ENCODE measurements around the gene TGM1. TPM values are rescaled to one million over a fixed set of nuclear protein-coding genes. Genes with fewer than 3 reads are reported as not detected.

Gene TGM1
- total RNA-seq, 1 donor from 2014 or later, result 4.9 TPM

DNA sequence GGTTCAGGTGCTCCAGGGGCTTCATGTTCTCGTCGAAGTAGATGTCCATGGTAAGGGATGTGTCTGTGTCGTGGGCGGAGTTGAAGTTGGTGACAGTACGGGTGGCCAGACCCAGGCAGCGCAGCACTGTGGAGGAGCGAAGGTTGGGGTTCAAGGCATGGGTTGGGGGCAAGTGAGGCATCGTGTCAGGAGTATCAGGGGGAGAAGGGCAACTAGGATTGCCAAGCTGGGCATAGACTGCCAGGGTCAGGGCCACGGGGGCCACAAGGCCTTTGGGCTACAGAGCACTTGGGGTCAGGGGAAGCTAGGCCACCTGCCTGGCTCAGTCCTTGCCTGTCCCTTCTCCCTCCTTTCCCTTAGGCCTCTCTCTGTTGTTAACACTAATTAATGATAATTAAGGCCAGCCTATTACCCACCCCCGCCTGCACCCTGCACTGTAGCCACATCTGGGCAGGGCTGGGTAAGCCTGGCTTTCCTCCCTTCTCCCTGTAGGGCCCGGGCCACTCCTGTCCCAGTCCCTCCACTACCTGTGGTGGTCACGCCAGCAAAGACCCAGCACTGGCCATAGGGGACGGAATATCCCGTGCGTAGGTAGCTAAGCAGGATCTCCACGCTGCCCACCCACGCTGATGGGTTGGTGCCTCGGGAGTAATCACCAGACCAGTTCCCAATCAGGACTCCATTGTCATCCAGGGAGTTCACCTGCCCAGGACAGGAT lies 4.3 kb downstream of the TGM1 start:
- no peaks in the 10 kb centered on the region for H3K4me1 ChIP-seq
- Mint-ChIP-seq H3K9me3 (no peaks in the 10 kb centered on the region), H3K36me3 (no peaks in the 10 kb centered on the region), H3K27ac (no peak overlapping the region), H3K27me3 (ENCODE audit: insufficient read depth, low read depth) (peaks cover 4% of the 10 kb centered on the region), H3K4me3 (no peak overlapping the region), H3K4me1 (no peaks in the 10 kb centered on the region)
- TF ChIP-seq, protein P1, sequence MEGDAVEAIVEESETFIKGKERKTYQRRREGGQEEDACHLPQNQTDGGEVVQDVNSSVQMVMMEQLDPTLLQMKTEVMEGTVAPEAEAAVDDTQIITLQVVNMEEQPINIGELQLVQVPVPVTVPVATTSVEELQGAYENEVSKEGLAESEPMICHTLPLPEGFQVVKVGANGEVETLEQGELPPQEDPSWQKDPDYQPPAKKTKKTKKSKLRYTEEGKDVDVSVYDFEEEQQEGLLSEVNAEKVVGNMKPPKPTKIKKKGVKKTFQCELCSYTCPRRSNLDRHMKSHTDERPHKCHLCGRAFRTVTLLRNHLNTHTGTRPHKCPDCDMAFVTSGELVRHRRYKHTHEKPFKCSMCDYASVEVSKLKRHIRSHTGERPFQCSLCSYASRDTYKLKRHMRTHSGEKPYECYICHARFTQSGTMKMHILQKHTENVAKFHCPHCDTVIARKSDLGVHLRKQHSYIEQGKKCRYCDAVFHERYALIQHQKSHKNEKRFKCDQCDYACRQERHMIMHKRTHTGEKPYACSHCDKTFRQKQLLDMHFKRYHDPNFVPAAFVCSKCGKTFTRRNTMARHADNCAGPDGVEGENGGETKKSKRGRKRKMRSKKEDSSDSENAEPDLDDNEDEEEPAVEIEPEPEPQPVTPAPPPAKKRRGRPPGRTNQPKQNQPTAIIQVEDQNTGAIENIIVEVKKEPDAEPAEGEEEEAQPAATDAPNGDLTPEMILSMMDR (IDR thresholded peaks at IDR 0.05), result no peak
- TF ChIP-seq EZH2phosphoT487 (IDR thresholded peaks at IDR 0.05), result no peak
- no peak for TF ChIP-seq EZH2 (IDR thresholded peaks at IDR 0.05)
- no peak overlapping the region for H3K4me2 ChIP-seq
- no peak overlapping the region for H2AFZ ChIP-seq (replicated peaks)
- H3K27me3 ChIP-seq, result no peaks in the 10 kb centered on the region
- H3K9me3 ChIP-seq (ENCODE audit: low read depth), result no peaks in the 10 kb centered on the region
- H3K27ac ChIP-seq, result no peak overlapping the region
- no peaks in the 10 kb centered on the region for H3K36me3 ChIP-seq
- no peaks in the 10 kb centered on the region for H3K79me2 ChIP-seq (ENCODE audit: low read depth)
- H3F3A ChIP-seq (ENCODE audit: low read depth), result no peaks in the 10 kb centered on the region
- no peak overlapping the region for H3K9ac ChIP-seq
- DNase-seq (ENCODE audit: low spot score), result no peak
- no peak overlapping the region for H3K4me3 ChIP-seq
- no peaks in the 10 kb centered on the region for H4K20me1 ChIP-seq (ENCODE audit: low read depth)

DNA sequence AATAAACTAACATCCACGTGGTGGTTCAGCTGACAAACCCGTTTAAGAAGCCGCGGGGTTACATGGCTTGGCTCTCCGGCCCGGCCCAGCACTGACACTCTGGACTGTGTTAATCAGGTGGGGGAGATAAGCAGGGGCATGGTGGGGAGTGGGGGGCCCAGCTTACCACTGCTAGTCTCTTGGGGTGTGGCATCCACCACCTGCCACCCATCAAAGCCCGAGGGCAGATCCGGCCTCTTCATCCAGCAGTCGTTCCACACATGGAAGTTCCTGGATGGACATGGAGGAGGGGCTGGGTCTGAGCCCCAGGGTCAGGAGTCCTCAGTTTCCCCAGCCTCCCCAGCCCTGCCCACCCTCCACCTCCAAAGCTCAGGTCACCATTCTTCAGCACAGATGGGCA lies 4.9 kb downstream of the TGM1 start:
- H3K9me3 Mint-ChIP-seq, result no peaks in the 10 kb centered on the region
- H3K4me3 ChIP-seq, result no peak overlapping the region
- H3K9ac ChIP-seq, result no peak overlapping the region
- no peaks in the 10 kb centered on the region for H4K20me1 ChIP-seq (ENCODE audit: low read depth)
- TF ChIP-seq EZH2 (IDR thresholded peaks at IDR 0.05), result no peak
- TF ChIP-seq, protein P1 (IDR thresholded peaks at IDR 0.05), result no peak
- TF ChIP-seq EZH2phosphoT487 (IDR thresholded peaks at IDR 0.05), result no peak
- H3K27ac ChIP-seq, result no peak overlapping the region
- no peaks in the 10 kb centered on the region for H3K4me1 Mint-ChIP-seq
- no peak overlapping the region for H3K27ac Mint-ChIP-seq
- peaks cover 4% of the 10 kb centered on the region for H3K27me3 Mint-ChIP-seq (ENCODE audit: insufficient read depth, low read depth)
- H3K9me3 ChIP-seq (ENCODE audit: low read depth), result no peaks in the 10 kb centered on the region
- DNase-seq (ENCODE audit: low spot score), result no peak
- H3K79me2 ChIP-seq (ENCODE audit: low read depth), result no peaks in the 10 kb centered on the region
- no peaks in the 10 kb centered on the region for H3K27me3 ChIP-seq
- no peaks in the 10 kb centered on the region for H3K36me3 Mint-ChIP-seq
- H3K4me3 Mint-ChIP-seq, result no peak overlapping the region
- no peaks in the 10 kb centered on the region for H3K36me3 ChIP-seq
- no peak overlapping the region for H3K4me2 ChIP-seq
- H3K4me1 ChIP-seq, result no peaks in the 10 kb centered on the region
- H3F3A ChIP-seq (ENCODE audit: low read depth), result no peaks in the 10 kb centered on the region
- H2AFZ ChIP-seq (replicated peaks), result no peak overlapping the region

DNA sequence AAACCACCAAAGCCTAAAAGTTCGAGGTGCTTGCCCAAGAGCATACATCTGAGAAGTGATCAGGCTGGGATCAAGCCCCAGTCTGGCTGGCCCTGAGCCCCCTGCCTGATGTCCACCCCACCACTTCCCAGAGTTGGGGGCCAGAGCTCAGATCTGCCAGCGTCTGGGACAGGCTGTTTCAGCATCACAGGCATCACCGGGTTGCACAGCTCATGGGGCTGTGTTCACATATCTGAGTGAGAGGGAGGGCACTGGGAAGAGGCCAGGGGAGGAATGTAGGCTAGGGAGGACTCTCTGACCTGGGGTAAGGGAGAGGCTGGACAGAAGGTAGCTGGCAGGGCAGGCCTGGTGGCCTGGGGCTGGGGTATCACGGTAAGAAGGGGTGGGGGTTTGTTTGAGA lies 6.0 kb downstream of the TGM1 start:
- Histone ChIP-seq H2AFZ (replicated peaks) (no peak overlapping the region), H3K36me3 (no peaks in the 10 kb centered on the region), H3K27me3 (no peaks in the 10 kb centered on the region), H3K9ac (no peak overlapping the region), H3K4me2 (no peak overlapping the region), H3K4me1 (no peaks in the 10 kb centered on the region), H3K9me3 (ENCODE audit: low read depth) (no peaks in the 10 kb centered on the region), H3K79me2 (ENCODE audit: low read depth) (no peaks in the 10 kb centered on the region), H3K4me3 (no peak overlapping the region), H4K20me1 (ENCODE audit: low read depth) (no peaks in the 10 kb centered on the region), H3F3A (ENCODE audit: low read depth) (no peaks in the 10 kb centered on the region), H3K27ac (no peak overlapping the region)
- H3K36me3 Mint-ChIP-seq, result no peaks in the 10 kb centered on the region
- H3K9me3 Mint-ChIP-seq, result no peaks in the 10 kb centered on the region
- H3K4me3 Mint-ChIP-seq, result no peak overlapping the region
- no peak for DNase-seq (ENCODE audit: low spot score)
- peaks cover 4% of the 10 kb centered on the region for H3K27me3 Mint-ChIP-seq (ENCODE audit: insufficient read depth, low read depth)
- TF ChIP-seq EZH2phosphoT487 (IDR thresholded peaks at IDR 0.05) (no peak), EZH2 (IDR thresholded peaks at IDR 0.05) (no peak)
- TF ChIP-seq, protein P1 (IDR thresholded peaks at IDR 0.05), result no peak
- no peaks in the 10 kb centered on the region for H3K4me1 Mint-ChIP-seq
- peak overlapping the region; percentile 39 for H3K27ac Mint-ChIP-seq

All from neural progenitor cell (in vitro differentiated cells).